ENCODE results near the gene IFIT2.
"Not testable (repeated sequence)": the region's sequence is repeated elsewhere in the genome, so short reads cannot be mapped to it uniquely, and the experiment has no call there.

Gene IFIT2

GRCh38 chr10:89308736-89309135, 6.9 kb downstream of the IFIT2 start:
- no peak for DNase-seq

DNA sequence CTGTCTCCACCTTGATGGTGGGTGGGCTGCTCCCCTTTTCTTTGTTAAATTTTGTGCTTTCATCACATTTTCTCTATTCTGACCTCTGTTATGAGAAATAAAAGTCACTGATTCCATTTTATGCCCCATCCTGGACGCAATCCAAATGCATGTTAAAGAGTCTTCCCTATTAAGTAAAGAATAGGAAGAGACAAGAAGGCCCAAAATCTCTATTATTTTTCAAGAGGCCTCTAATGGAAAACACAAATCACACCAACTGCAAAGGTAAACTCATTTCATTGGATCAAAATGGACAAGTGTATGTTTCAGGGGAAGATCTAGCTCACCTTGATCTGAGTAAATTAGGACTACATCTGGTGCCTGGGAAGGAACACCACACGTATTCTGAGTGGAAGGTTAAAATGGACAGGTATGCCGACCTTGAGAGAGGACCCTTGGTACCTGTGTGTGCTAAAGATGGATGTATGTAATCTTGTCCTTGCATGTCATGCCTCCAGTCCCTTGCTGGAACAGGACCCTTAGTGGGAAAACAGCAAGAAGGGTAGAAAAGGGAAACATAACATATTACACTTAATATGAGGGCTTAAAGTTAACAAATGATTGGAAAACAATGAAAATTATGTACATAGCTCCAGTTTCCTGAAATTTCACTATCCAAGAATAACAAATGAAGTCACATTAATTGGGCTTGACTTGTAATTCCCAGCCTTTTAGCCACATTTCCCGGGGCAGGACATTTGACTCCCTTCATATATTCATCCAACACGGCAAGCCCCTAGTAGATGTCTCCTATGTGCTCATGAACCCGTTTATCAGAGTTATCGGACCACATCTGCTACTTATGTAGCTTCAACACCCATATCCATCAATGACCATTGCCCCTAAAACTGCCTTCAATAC, 7.6 kb downstream of the IFIT2 start:
- no peak for DNase-seq

DNA sequence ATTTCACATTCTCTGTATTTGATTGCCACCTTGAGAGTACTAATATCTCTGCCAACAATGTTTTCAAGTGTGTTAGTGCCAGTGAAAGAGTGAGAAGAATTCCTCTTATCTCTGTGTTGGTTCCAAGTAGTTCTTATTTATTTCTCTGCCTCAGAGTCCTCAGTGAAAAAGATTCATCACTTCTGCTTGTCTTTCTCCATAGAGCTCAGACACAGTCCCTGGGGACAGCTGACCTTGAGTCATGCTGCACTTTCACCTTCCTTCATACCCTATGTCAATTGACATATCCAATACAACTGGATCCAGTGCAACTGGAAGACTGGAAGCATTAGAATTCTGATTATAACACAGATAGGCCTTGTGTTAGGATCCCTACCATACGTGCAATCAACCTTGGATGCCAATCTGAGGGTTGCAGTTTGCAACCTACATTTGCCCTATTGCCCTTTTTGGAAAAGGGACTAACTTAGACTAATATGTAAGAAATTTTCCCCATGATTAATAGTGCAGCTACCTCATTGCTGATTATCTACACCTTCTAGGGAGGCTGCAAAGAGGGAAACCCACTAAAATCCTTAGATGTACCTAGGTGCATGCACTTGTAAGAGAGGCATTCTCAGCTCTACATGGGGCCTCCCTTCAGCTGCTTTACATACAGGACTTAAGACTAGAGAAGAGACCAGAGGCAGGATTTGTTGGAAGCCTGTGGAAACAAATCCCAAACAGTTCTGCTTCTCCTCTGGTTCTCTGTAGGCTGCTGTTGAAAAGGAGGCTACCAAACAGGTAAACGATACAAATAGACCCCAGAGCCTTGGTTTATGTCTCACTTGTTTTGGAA, 8.4 kb downstream of the IFIT2 start:
- DNase-seq = no peak

GRCh38 chr10:89312973-89313372, 11.1 kb downstream of the IFIT2 start:
- DNase-seq = no peak

- no peak for DNase-seq
These were observed 12.8 kb downstream of the IFIT2 start for GRCh38 chr10:89314676-89315075.

DNA sequence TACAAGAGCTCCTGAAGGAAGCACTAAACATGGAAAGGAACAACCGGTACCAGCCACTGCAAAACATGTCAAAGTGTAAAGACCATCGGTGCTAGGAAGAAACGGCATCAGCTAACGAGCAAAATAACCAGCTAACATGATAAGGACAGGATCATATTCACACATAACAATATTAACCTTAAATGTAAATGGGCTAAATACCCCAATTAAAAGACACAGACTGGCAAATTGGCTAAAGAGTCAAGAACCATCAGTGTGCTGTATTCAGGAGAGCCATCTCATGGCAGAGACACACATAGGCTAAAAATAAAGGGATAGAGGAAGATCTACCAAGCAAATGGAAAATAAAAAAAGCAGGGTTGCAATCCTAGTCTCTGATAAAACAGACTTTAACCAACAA, 16.2 kb downstream of the IFIT2 start:
- not testable (repeated sequence) for DNase-seq

GRCh38 chr10:89325081-89325480, 23.2 kb downstream of the IFIT2 start:
- DNase-seq = not testable (repeated sequence)

DNA sequence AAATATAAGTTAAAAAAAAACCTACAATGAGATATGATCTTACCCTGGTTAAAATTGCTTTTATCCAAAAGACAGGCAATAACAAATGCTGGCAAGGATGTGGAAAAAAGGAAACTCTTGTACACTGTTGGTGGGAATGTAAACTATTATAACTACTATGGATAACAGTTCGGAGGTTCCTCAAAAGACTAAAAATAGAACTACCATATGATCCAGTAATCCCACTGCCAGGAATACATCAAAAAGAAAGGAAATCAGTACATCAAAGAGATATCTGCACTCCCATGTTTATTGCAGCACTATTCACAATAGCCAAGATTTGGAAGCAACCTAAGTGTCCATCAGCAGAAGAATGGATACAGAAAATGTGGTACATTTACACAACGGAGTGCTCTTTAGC, 24.0 kb downstream of the IFIT2 start:
- DNase-seq = not testable (repeated sequence)

GRCh38 chr10:89327803-89328441, 26.1 kb downstream of the IFIT2 start, which contains the start of gene IFIT3:
Gene IFIT3, plus strand, starts transcription at chr10:89327997. Its CDS starts 77 bp downstream, at chr10:89328074.
- DNase-seq = no peak

DNA sequence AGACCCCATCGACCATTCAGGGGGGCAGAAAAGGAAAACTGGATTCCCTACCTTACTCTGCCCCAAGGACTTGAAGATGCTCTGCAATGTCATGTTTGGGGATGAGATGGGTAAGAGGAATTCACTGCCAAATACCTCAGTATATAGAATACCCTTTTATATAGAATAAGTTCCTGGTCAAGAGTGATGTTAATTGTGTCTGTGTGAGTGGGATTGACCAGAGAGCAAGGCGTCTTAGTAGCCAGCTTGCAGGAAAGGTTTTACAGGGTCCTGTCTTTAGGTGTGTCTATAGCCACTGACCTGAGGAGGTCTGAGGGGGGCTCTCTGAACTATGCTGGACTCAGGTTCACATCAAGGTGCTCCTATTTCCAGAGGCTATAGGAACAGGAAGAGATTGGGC, 27.3 kb downstream of the IFIT2 start:
- DNase-seq = no peak

DNA sequence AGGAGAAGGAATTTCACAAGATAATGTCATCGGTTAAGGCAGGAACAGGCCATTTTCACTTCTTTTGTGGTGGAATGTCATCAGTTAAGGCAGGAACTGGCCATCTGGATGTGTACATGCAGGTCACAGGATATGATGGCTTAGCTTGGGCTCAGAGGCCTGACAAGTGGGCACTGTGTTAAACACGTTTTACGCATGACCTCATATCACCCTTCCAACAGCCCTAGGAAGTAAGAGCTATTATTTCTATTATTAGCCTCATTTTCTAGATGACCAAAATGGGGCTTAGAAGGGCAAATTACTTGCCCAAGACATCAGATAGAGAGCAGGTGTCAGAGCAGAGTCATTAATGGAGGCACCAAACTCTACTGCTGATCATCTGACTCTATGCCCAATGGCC, 28.2 kb downstream of the IFIT2 start:
- DNase-seq = not testable (repeated sequence)

- DNase-seq = no peak
These were observed 28.8 kb downstream of the IFIT2 start for GRCh38 chr10:89330537-89331212.

- DNase-seq = not testable (repeated sequence)
These were observed 29.8 kb downstream of the IFIT2 start for GRCh38 chr10:89331487-89332122.

- DNase-seq = no peak
These were observed 30.3 kb downstream of the IFIT2 start for GRCh38 chr10:89332123-89332633.

GRCh38 chr10:89335226-89335625, 33.4 kb downstream of the IFIT2 start:
- DNase-seq = no peak

DNA sequence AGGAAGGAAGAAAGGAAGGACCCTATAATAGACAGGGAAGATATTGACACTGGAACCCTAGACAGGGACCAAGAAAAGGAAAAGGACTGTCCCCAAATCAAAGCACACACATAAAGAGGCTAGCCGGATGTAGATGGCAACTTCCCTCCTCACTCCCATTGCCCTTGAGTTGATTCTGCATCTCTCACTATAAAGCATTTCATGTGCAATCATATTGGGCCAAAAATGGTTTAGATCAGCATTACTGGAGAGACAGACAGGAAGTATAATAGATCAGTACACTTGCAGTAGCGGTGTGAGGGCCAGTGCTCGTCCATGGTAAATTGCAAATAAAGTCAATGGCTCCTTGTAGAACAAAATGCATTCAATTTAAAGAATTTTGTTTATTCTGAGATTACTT, 34.4 kb downstream of the IFIT2 start:
- no peak for DNase-seq

DNA sequence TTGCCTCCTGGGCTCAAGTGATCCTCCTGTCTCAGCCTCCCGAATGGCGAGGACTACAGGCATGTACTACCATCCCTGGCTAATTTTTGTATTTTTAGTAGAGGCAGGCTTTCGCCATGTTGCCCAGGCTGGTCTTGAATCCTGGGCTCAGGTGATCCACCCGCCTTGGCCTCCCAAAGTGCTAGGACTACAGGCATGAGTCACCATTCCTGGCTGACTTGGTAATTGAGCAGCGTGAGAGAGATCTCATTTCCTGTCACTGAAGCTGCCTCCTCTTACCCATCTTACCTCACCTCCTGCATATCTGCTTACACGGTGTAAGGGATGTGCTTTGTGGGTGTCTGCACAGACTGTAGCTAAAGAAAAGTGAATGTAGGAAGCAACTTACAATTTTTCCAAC, 35.6 kb downstream of the IFIT2 start:
- peak; percentile 22 for DNase-seq

GRCh38 chr10:89338713-89339112, 36.9 kb downstream of the IFIT2 start:
- no peak for DNase-seq

DNA sequence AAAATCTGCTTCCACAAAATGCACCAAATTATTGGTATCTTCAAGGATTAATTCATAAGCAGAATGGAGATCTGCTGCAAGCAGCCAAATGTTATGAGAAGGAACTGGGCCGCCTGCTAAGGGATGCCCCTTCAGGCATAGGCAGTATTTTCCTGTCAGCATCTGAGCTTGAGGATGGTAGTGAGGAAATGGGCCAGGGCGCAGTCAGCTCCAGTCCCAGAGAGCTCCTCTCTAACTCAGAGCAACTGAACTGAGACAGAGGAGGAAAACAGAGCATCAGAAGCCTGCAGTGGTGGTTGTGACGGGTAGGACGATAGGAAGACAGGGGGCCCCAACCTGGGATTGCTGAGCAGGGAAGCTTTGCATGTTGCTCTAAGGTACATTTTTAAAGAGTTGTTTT, 38.0 kb downstream of the IFIT2 start:
- no peak for DNase-seq

GRCh38 chr10:89341649-89342048, 39.8 kb downstream of the IFIT2 start:
- no peak for DNase-seq

DNA sequence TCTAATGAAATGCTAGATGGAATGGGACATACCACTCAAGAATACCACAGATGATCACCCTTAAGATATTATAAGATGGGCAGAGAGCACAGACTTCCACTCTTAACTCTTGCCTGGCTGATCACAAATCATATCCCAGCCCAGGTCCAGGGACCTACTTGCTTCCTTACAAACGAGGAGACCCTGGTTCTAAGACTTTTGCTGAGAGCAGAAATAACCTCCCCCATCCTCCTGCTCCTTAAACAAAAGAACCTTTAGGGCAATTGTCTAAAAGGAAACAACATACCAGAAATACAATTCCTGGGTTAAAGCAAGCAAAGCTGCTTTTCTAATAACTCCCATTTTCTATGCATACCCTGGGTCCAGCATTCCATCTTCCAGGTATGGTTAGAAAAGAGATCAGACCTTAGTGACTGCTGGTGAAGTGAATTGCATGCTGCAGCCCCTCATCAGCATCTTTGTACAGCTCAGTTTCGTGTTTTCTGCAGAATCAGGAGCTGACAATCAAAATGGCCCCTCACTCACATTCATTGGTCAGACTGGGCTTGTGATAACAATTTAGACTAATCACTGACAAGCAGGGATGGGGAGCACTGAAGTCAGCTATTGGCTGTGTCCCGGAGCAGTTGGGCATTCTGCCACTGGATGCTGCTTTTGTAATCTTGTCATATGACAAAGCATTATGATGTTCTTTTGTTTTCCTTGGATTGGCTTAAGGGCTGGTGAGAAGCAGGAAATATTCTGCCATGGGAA, 40.5 kb downstream of the IFIT2 start:
- no peak for DNase-seq
